Anterior cingulate cortex (tissue), 58 donors: ENCODE measurements around the gene TCF21.
"Not testable (repeated sequence)": the region's sequence is repeated elsewhere in the genome, so short reads cannot be mapped to it uniquely, and the experiment has no call there.

ENCODE experiments used
- DNase-seq, 58 donors: peaks; one replicate each; lab custom pipeline; 2025; lab: John Stamatoyannopoulos, UW

The TCF21 gene

DNA sequence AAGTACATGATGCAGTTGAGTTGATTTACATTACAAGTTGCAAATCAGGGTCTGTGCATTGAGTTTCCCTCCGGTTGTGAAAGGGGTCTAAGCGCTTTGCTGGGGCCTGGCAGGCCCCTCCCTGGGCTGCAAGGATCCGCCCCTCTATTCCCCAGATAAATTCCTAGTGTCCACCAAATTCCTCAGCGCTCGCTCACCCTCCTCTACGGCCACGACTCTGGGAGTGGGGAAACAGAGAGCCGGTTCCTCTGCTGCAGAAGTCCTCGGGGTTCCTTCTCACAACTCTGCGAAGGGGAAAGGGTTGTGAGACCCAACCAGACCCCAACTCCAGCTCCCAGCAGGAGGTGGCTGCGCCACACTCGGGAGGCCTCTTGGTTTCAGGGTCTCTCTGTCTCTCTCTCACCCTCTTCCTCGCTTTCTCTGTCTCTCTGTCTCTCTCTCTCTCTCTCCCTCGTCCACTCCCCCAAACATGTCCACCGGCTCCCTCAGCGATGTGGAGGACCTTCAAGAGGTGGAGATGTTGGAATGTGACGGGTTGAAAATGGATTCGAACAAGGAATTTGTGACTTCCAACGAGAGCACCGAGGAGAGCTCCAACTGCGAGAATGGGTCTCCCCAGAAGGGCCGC is at the start of gene TCF21:
Gene TCF21, plus strand, starts transcription at position 185 of the 628 bp plus-strand sequence. Its CDS starts 285 bp downstream, at position 470.
- DNase-seq, result no peak

GRCh38 chr6:133841176-133841575 is 47.7 kb upstream of the TCF21 start:
- DNase-seq, result no peak

DNA sequence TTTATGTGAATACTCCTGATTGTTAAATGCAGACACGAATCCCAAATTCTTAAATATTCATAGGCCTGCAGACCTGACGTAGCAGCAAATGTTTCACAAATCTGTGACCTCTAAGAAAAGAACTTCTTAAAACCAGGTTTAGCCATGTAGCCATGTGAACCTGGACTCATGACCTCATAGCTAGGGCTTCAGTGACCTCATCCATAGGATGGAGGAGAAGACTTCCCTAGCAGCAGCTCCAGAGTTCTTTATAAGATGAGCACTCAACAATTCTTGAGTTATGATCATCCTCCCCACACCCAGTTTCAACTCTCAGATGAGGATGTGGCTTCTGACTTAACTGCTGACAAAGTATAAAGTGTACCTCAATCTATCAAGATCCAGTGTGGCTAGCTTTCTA is 45.8 kb upstream of the TCF21 start:
- DNase-seq, result no peak

GRCh38 chr6:133844709-133845108 is 44.2 kb upstream of the TCF21 start:
- DNase-seq, result no peak

- no peak for DNase-seq
Measured at GRCh38 chr6:133854041-133854363, 34.9 kb upstream of the TCF21 start.

GRCh38 chr6:133854364-133855275 is 34.3 kb upstream of the TCF21 start:
- DNase-seq, result no peak

DNA sequence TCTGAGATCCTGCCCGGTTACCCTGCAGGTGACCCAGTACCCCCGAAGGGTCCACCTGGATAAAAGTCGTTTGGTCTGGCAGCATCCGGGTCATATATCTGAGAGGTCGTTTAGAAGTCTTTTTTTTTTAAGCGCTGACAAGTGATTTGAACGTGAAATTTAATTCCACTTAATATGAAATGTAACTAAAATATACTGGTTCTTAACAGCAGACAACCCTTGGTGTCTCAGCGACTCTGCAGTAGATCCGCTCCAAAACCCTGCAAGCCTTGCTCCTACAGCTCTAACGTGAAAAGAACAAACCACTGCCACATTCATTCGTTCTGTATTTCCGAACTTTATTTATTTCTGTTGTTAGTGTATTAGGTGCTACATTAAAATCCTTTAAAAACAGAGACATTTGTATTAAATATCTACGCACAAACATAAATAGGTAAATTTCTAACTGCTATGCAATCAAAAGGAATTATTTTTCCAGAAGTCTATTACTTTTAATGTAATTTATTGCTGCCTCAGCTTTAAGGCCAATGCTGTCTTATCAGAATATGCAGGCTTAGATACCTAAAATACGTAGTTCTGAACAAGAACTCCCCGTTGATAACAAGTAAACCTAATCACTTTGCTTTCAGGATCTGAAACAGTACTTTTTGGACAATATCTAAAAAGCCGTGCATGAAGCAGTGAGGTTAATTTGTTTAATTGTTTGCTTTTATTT is 33.5 kb upstream of the TCF21 start:
- DNase-seq, result no peak

DNA sequence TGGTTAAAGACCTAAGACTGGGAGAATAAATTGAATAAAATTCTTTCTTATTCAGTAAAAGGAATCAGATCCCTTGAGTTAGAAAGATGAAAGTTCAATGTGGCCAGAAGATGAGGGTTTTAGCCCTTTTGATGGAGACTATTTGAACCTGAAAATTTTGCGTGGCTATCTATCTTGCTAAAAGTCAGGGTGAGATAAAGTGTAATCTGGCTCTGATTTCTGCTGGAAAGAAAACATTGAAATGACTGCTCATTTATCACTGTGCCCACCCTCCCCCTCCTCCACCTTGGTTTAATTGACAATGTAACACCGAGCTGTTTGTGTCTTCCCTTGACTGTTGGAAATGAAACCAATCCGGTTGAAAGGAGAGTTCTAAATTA is 32.9 kb upstream of the TCF21 start:
- no peak for DNase-seq

GRCh38 chr6:133856911-133857310 is 32.0 kb upstream of the TCF21 start:
- no peak for DNase-seq

GRCh38 chr6:133857696-133858095 is 31.2 kb upstream of the TCF21 start:
- no peak for DNase-seq

DNA sequence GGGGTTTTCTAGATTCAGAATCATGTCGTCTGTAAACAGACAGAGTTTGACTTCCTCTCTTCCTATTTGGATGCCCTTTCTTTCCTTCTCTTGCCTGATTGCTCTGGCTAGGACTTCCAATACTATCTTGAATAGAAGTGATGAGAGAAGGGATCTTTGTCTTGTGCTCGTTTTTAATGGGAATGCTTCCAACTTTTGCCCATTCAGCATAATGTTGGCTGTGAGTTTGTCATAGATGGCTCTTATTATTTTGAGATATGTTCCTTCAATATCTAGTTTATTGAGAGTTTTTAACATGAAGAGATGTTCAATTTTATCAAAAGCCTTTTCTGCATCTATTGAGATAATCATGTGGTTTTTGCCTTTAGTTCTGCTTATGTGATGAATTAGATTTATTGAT is 27.6 kb upstream of the TCF21 start:
- not testable (repeated sequence) for DNase-seq

DNA sequence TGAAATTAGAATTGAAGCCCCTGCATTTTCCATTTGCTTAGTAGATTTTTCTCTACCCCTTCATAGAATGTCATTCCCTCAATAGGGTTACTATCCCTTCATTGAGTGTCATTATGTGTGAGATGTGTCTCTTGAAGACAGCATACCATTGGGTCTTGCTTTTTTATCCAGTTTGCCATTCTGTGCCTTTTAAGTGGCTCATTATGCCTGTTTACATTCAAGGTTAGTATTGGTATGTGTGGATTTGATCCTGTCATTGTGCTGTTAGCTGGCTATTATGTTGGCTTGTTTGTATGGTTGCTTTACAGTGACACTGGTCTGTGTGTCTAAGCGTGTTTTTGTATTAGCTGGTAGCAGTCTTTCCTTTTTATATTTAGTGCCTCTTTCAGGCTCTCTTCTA is 25.7 kb upstream of the TCF21 start:
- no peak for DNase-seq

DNA sequence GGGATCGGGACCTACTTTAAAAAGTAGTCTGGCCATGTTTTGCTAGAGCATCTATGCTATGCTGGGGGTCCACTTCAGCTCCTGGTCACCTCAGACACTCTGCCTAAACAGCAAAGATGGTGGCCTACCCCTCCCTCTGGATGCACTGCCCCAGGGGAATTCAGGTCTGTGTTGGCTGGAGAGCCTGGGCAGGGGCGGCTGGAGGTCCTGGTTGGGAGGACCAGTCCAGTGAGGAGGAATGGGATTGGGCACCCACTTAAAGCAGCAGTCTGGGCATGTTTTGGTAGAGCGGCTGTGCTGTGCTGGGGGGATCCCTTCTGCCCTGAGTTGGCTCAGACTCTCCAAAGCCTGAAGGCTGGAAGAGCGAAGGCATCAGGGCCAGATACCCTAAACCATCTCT is 23.2 kb upstream of the TCF21 start:
- no peak for DNase-seq

DNA sequence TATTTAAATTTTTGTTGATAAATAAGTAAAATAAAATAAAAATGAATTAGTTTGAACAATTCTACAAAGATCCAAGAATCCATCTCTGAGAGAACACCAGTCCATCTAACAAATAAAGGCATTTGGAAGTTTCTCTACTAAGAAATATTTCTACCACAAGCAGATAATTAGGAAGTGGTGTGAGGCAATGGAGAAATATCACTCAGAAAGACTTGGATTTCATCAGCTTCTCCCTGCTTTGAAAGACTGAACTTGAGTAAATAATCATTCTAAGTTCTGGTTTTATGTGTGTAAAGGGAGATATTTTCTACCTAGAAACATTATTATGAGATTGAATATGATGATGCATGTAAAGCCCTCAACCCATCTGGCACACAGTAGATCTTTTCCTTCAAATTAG is 17.8 kb upstream of the TCF21 start:
- DNase-seq, result no peak

DNA sequence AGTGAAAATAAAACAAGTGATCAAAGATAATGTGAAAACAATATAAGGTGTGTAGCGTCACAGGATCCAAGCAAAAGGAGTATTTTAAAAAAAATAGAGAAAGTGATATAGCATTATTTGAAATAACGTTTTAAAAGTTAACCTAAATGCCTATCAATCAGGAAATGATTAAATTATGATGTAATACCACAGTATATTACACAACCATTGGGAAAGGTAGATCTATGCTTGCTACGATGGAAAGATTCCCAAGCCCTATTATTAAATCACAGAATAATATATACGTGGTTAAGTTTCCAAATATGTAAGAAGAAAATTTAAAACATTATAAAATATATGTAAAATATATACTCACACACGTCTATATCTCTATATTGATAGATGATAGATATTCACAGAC is 15.4 kb upstream of the TCF21 start:
- no peak for DNase-seq

- DNase-seq, result no peak
Measured at GRCh38 chr6:133877116-133877515, 11.8 kb upstream of the TCF21 start.

DNA sequence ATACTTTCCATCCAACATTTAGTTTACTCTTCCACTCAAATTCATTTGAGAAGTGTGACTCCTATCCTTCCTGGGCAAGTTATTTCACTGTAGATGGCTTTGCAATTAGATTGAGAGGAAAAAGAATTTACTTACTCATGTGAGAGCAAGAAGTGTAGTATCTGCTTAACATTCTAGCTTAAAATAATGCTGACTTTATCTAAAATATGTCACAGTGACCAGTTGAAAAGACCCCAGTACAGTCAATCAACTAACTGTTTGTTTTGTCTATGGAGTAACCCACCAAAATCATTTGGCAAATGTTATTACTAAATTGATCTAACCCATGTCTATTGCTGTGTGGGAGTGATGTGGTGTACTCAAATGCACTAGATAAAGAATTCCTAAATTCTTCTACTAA is 8.9 kb upstream of the TCF21 start:
- DNase-seq, result no peak

DNA sequence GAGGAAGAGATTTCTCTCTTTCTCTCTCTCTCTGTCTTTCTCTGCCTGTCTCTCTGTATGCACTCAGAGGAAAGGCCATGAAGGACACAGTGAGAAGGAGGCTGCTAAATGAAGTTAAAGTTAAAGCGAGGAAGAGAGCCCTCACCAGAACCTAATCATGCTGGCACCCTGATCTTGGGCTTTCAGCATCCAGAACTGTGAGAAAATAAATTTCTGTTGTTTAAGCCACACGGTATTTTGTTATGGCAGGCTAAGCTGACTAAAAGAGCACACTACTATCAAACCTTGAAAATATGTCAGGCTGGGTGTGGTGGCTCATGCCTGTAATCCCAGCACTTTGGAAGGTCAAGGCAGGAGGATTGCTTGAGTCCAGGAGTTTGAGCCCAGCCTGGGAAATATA is 8.0 kb upstream of the TCF21 start:
- no peak for DNase-seq

DNA sequence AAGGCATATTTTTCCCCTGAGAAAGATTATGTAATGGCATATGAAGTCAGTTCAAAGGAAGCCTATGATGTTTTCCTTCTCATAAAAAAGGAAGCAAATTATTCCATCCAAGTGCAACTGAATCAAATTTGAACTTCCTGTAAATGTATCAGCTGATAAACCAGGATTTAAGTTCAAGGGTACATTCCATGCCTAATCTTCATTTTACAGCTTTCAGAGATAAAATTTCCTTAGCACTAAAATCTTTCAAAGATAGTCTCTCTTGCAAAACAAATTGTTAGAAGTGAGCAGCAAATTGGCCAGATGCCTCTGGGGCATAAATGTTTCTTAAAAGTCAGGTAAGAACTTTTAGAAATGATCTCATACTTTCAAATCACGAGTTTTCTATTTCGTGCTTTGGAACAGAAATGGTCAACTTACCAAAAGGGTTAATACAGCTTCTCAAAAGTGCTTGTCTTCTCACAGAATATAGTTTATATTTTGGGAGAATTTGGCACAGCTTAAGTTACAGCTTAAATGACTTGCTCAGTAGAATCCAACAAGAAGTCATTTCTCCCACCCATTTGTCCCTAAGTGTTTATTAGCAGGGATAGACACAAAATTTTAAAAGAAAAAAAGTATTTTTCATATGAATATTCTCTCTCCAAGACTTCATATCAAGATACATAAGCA is 2.7 kb upstream of the TCF21 start:
- no peak for DNase-seq

DNA sequence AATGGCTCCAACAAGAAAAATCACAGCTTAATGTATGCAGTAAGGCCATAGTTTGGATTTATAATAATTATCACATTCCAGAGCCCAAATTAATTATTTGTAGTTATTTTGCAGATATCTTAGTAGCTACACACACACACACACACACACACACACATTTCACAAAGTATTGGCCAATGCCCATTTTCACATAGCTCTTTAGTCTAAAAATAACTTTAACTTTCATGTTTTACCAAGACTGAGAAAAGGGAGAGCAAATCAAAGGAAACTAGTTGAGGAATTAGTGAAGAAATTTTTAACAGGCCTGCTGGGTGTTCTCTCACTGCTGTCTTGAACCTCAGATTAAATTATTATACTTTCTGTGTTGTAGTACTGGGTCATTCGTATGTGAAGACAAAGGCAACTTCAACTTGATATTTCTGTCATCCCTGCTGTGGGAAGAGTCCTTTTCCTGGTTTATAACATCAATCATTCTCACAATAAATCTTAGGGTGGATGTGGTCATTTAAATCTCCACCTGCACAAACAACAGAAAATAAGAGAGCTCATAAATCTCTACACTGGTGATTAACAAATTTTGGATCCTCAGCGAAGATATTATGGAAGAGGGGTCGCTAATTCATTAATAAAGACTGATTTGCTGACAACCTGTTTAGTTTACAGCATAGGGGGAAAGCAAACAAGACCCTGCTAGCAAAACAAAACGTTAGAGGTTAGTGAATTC is 1.6 kb upstream of the TCF21 start:
- DNase-seq, result no peak
